ENCODE results near the gene SAMM50. TPM values are rescaled to one million over a fixed set of nuclear protein-coding genes. Genes with fewer than 3 reads are reported as not detected.

SAMM50 gene
- total RNA-seq, 4 donors from 2014 or later: 24.3 to 29.4 (median 28.1) TPM

GRCh38 chr22:44033287-44033686, 78.0 kb downstream of the SAMM50 start:
- Histone ChIP-seq H3K4me1 (peaks cover 0 to 22% (median 4%) of the 10 kb centered on the region in 4 donors), H3K9me3 (no peaks in the 10 kb centered on the region), H3K4me3 (no peak overlapping the region), H3K27ac (no peak overlapping the region), H3K36me3 (no peaks in the 10 kb centered on the region), H3K27me3 (no peaks in the 10 kb centered on the region)
- WGBS, 2 donors: 86 to 89% methylated on average over 7 of the region's 7 CpGs
- TF ChIP-seq CTCF (IDR thresholded peaks at IDR 0.05): no peak
- TF ChIP-seq EP300 (IDR thresholded peaks at IDR 0.05): no peak
- no peak for TF ChIP-seq POLR2A (IDR thresholded peaks at IDR 0.05)
- no peak for DNase-seq (ENCODE audit: low spot score in 2 of 2)

- no peaks in the 10 kb centered on the region for H3K27me3 ChIP-seq
- H3K9me3 ChIP-seq: no peaks in the 10 kb centered on the region
- no peak overlapping the region for H3K4me3 ChIP-seq
- H3K4me1 ChIP-seq: peaks cover 0 to 22% (median 4%) of the 10 kb centered on the region in 4 donors
- no peak overlapping the region for H3K27ac ChIP-seq
- no peaks in the 10 kb centered on the region for H3K36me3 ChIP-seq
- TF ChIP-seq EP300 (IDR thresholded peaks at IDR 0.05) (no peak), POLR2A (IDR thresholded peaks at IDR 0.05) (no peak), CTCF (IDR thresholded peaks at IDR 0.05) (no peak)
- no peak for DNase-seq (ENCODE audit: low spot score in 2 of 2)
- 63 to 64% methylated on average over 7 to 8 of the region's 8 CpGs for WGBS, 2 donors
Observed at GRCh38 chr22:44033694-44034093, 78.5 kb downstream of the SAMM50 start.

- TF ChIP-seq EP300 (IDR thresholded peaks at IDR 0.05) (peak in 1 of 2 donors; percentile 49), CTCF (IDR thresholded peaks at IDR 0.05) (no peak)
- 61 to 69% methylated on average over 9 of the region's 9 CpGs for WGBS, 2 donors
- no peak overlapping the region for H3K4me3 ChIP-seq
- H3K36me3 ChIP-seq: no peaks in the 10 kb centered on the region
- H3K9me3 ChIP-seq: no peaks in the 10 kb centered on the region
- peak in 1 of 2 donors; percentile 23 for DNase-seq (ENCODE audit: low spot score in 2 of 2)
- no peaks in the 10 kb centered on the region for H3K27me3 ChIP-seq
- H3K4me1 ChIP-seq: peaks cover 0 to 13% (median 4%) of the 10 kb centered on the region in 4 donors
- no peak overlapping the region for H3K27ac ChIP-seq
Observed at GRCh38 chr22:44037519-44038375, 82.5 kb downstream of the SAMM50 start.

GRCh38 chr22:44039566-44040171, 84.4 kb downstream of the SAMM50 start:
- peaks cover 0 to 13% (median 4%) of the 10 kb centered on the region in 4 donors for H3K4me1 ChIP-seq
- no peak for TF ChIP-seq EP300 (IDR thresholded peaks at IDR 0.05)
- TF ChIP-seq CTCF (IDR thresholded peaks at IDR 0.05): no peak
- no peak for TF ChIP-seq POLR2A (IDR thresholded peaks at IDR 0.05)
- WGBS, 2 donors: 90 to 94% methylated on average over 8 of the region's 8 CpGs
- H3K27ac ChIP-seq: no peak overlapping the region
- no peaks in the 10 kb centered on the region for H3K36me3 ChIP-seq
- no peak overlapping the region for H3K4me3 ChIP-seq
- H3K27me3 ChIP-seq: no peaks in the 10 kb centered on the region
- no peaks in the 10 kb centered on the region for H3K9me3 ChIP-seq
- DNase-seq (ENCODE audit: low spot score in 2 of 2): no peak
